Right cardiac atrium (tissue), 5 donors: ENCODE data around the gene TCF12. TPM values are rescaled to one million over a fixed set of nuclear protein-coding genes. Genes with fewer than 3 reads are reported as not detected.

Experiments used
- ATAC-seq, 2 donors: fragments of 200-7000 bp; cut with Tn5 transposase; one replicate each; pipeline versions ENCODE4 v1.8.0 to v1.9.1; 2020; ENCODE audit warnings: moderate library complexity in 2 of 2, mild to moderate bottlenecking in 1 of 2
- DNase-seq, 3 donors: peaks; one replicate each; pipeline ENCODE4 v3.0.0-alpha.2; 2020
- H3K27ac ChIP-seq: one replicate; pipeline ENCODE4 v1.5.1; 2013; ENCODE audit warnings: mild to moderate bottlenecking, low read length, control low read depth, moderate library complexity
- H3K27me3 ChIP-seq: one replicate; pipeline ENCODE4 v1.6.1; 2013; ENCODE audit not compliant: control insufficient read depth, insufficient read depth
- H3K4me1 ChIP-seq: one replicate; pipeline ENCODE4 v1.6.1; 2013; ENCODE audit warnings: low read length; ENCODE audit not compliant: control insufficient read depth, insufficient read depth
- H3K4me3 ChIP-seq: one replicate; pipeline ENCODE4 v1.5.1; 2013; ENCODE audit warnings: low read length, control low read depth
- H3K9me3 ChIP-seq: one replicate; pipeline ENCODE4 v1.6.1; 2013; ENCODE audit warnings: low read length; ENCODE audit not compliant: control insufficient read depth
- whole genome bisulfite sequencing: extraction: QIAGEN DNeasy Blood & Tissue Kit; methylation state at CpG from one replicate; pipeline ENCODE4 v1.1.7; 2013; 5-methylcytosine and 5-hydroxymethylcytosine counted together
- intact Hi-C, 4 donors: fragments of 100-400 bp; cut with DNase I; formaldehyde crosslinking; loops; one replicate each; pipeline versions ENCODE4 v1.11.0 to v1.14.0; 2022 to 2023
- polyA plus RNA-seq: library from polyadenylated mRNA; stranded (reverse); fragments of 200-250 nt; gene quantifications from one replicate; pipeline ENCODE4 v1.2.3, GENCODE V29; 2013
- total RNA-seq, 4 donors: library from RNA; stranded (reverse); fragmentation: NEBNext Ultra II Directional; extraction: Animal tissue kit (Norgen Biotek cat#: 25700); gene quantifications; one replicate each; pipeline ENCODE4 v1.2.1, GENCODE V29; 2021
- donor health status: healthy with polysubstance abuse.
- donor health status: DM: no; HTN: yes; CAD: no.
- donor health status: DM: no; HTN: no; CAD: no.
- donor health status: DM: no; HTN: yes; CAD: no; lungs with severe emphysema.
- donor health status: DM: yes; HTN: yes; CAD: no.

Gene TCF12
- total and polyA plus RNA-seq, 5 donors: 11.7 to 58.8 (median 51.5) TPM

DNA sequence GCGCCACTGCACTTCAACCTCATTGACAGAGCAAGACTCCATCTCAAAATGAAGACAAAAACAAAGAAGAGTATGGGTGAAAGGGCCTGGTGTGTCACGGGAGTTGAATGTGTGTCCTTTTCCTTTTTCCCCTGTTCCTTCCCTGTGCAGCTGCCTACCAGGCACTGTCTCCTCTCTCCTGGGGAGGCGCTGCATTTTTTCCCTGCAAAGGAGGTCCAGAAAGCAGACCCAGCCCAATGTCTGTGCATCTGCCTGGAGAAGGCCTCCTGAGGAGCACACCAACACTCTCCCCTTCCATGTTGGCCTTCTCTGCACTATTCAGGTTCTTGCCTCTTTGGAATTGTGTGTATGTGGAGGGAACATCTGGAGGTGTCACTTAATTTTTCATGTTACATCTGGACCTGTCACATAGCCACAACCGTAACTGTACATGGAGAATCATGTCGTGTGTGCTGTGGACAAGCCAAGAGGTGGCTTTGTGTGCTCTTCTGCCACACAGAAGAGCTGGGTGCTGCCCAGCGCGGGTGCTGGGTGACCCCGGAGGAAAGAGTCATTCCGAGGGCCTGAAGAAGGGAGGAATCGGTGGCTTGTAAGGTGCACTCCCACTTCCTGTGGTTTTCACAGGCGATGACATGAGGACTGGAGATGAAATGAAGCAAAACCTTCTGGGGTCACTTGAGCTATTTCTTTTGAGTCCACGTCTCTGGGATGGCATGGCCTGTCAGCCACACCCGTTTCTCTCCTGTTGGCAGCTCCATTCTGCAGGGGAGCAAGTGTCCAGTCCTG lies 411.3 kb downstream of the TCF12 start:
- ATAC-seq (no peak), DNase-seq (peak in 2 of 3 donors; percentile 16 to 19)
- WGBS: 81% methylated on average over 13 of the region's 13 CpGs
- Histone ChIP-seq H3K27ac (no peak overlapping the region), H3K27me3 (no peaks in the 10 kb centered on the region), H3K4me3 (no peak overlapping the region), H3K9me3 (no peaks in the 10 kb centered on the region), H3K4me1 (no peaks in the 10 kb centered on the region)
- intact Hi-C loops: no loop called here

DNA sequence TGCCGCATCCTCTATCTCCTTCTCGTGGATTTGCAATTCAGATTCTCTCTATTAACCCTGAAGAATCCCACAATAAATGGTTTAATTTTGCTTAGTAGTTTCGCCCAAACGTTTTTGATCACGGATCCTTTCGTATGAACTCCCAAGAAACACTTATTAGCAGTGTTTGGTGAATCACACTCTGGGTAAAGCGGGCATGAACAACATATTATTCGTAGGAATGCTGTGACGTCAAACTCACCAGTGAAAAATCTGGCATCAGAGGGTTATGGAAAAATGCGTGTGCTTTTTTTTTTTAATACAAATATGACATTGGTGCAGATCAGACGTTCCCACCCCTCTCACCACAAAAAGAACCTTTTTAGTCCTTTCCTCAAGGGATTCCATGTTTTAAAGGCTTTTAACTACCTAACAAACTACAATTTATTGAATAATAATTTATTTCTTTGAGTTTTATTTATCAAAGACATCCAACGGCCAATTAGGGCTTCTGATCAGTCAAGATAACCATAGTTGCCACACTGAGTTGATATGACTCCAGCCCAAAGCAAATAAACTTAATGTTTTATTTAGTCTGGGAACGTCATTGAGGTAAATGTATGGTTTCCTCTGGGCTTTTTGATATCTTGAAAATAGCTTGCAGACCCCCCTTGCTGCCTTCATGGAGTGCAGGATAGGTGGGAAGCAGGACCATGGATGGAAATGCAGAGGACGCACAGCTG lies 412.3 kb downstream of the TCF12 start:
- no peak for ATAC-seq
- no peak overlapping the region for H3K4me3 ChIP-seq
- no peak for DNase-seq
- intact Hi-C loops: no loop called here
- H3K27ac ChIP-seq: no peak overlapping the region
- H3K9me3 ChIP-seq: no peaks in the 10 kb centered on the region
- H3K27me3 ChIP-seq: no peaks in the 10 kb centered on the region
- no peaks in the 10 kb centered on the region for H3K4me1 ChIP-seq
- WGBS: 85% methylated on average over 14 of the region's 14 CpGs

DNA sequence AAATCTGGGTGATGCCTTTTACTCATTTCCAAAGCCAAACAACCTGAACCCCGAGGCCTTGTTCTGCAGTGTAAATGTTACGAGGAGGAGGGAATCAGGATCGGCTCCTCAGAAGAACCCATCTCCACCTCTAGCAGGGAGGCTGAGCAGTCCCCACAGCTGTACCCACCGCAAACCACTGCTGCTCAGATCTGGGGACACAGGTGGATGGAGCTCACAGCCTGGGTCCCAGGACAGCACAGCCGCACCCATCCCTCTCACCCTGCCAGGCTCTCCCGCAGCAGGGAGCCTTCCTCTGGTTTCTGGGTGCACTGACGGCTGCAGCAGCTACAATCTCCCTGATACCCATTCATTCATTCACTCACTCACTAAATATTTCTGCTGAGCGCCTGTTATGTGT lies 413.9 kb downstream of the TCF12 start:
- Histone ChIP-seq H3K4me3 (no peak overlapping the region), H3K27ac (no peak overlapping the region), H3K4me1 (no peaks in the 10 kb centered on the region), H3K9me3 (no peaks in the 10 kb centered on the region), H3K27me3 (no peaks in the 10 kb centered on the region)
- DNase-seq (peak in 2 of 3 donors; percentile 25 to 26), ATAC-seq (no peak)
- intact Hi-C loops: no loop called here
- 93% methylated on average over 8 of the region's 8 CpGs for WGBS

DNA sequence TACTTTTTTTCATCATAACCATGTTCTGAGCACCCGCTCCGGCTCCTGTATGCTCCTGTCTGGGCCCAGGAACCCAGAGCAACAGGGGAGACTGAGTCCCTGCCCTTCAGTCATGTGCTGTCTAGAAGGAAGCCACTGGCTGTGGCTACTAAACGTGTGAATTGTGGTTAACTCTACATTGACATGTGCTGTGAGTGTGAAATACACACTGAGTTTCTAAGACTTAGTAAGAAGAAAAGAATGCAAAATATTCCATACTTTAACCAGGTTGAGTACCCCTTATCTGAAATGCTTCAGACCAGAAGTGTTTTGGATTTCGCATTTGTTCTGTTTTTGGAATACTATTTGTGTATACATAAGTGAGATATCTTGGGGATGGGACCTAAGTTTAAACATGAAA lies 415.0 kb downstream of the TCF12 start:
- 84% methylated on average over 4 of the region's 4 CpGs for WGBS
- H3K4me3 ChIP-seq: no peak overlapping the region
- DNase-seq (no peak), ATAC-seq (no peak)
- H3K27ac ChIP-seq: no peak overlapping the region
- no peaks in the 10 kb centered on the region for H3K27me3 ChIP-seq
- no peaks in the 10 kb centered on the region for H3K9me3 ChIP-seq
- intact Hi-C loops: no loop called here
- no peaks in the 10 kb centered on the region for H3K4me1 ChIP-seq

DNA sequence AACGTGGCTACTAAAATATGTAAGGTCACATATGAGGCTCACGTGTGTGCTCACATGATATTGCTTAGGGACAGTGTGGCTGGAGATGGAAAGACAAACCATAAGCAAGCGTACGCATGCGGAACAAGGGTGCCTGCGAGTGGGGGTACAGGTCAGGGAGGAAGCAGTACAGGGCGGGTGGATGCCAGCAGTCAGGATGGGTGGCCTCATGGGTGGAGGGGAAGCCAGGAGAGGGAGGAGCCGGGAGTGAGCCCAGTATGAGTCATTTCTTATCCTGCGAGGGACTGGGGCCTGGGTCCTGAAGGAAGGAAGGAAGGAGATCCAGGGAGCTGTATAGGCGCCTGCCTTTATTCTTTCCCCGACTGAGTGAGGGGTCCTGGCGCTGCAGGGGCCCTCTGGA lies 415.8 kb downstream of the TCF12 start:
- Histone ChIP-seq H3K27me3 (no peaks in the 10 kb centered on the region), H3K9me3 (no peaks in the 10 kb centered on the region), H3K27ac (no peak overlapping the region), H3K4me1 (no peaks in the 10 kb centered on the region), H3K4me3 (no peak overlapping the region)
- intact Hi-C loops: no loop called here
- peak; percentile 61 to 67 (median 62) for DNase-seq
- WGBS: 58% methylated on average over 12 of the region's 12 CpGs
- ATAC-seq: peak; percentile 45 to 70

DNA sequence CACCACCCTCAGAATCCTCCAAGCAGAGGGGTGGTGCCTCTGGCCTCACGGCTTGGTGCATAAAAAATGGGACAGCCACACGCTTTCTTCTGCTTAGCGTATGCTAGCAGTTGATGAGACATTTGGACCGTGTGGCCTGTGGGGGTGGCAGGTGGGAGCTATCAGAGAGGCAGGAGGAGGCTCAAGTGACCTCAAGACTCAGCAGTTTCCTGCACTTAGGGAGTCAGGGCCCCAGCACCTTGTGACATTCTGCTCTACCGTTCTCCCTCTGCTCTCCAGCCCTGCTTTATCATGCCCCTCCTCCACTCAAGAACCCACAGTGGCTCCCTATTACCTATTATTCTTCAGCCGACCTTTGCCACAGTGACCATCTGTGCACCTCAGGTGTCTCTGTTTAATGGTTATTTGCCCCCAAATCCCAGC lies 416.9 kb downstream of the TCF12 start:
- ATAC-seq: no peak
- 77% methylated on average over 6 of the region's 6 CpGs for WGBS
- H3K4me1 ChIP-seq: no peaks in the 10 kb centered on the region

DNA sequence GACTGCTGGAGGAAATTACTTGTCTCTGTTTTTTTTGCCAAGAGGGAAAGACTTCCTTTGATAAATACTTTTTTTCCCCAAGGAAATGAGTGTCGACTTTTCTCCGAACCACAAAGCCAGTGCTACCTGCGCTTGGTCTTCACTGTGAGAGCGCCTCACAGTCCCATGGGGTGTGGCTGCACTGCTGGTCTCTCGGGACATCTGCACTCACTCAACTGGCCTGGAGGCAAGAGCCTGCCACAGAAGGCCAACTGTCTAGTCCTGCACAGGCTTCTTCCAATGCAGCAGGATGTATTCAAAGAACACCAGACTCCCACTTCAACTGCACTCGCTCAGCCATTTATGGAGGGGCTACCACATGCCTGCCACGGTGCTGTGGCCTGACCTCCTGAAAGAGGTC lies 417.3 kb downstream of the TCF12 start:
- Histone ChIP-seq H3K4me1 (no peaks in the 10 kb centered on the region), H3K9me3 (no peaks in the 10 kb centered on the region), H3K4me3 (no peak overlapping the region), H3K27ac (no peak overlapping the region), H3K27me3 (no peaks in the 10 kb centered on the region)
- WGBS: 47% methylated on average over 7 of the region's 7 CpGs
- ATAC-seq: no peak
- intact Hi-C loops: no loop called here
- no peak for DNase-seq

More for the DNA sequence above, 416.9 kb downstream of the TCF12 start:
- DNase-seq: no peak
- Histone ChIP-seq H3K27me3 (no peaks in the 10 kb centered on the region), H3K9me3 (no peaks in the 10 kb centered on the region), H3K27ac (no peak overlapping the region), H3K4me3 (no peak overlapping the region)
- intact Hi-C loops: no loop called here

DNA sequence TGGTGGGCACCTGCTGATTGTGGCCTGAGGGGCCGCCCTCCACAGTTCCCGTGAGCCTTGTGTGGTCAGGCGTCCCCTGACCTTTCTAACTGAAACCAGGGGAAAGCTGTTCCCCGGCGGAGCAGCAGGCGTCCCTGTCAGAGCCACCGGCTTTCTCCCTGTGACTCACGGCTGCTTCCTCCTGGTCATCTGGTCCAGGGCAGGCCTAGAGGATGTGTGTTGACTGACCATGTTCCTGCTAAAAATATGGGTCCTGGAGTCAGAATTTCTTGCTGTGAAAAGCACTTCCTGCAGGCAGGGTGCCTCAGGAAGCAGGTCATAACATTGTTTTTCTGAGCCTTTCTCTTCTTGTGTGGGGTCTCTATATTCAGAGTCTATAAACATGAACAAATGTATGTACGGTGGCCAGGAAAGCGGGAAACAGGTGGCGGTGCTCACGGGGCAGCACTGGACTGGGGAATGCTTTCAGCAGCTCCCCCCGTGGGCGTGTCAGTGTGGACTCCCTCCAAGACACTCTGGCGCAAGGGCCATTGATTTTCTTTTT lies 419.5 kb downstream of the TCF12 start:
- H3K27ac ChIP-seq: peak overlapping the region; percentile 32
- ATAC-seq: peak; percentile 77 to 84
- no peak overlapping the region for H3K4me3 ChIP-seq
- no peaks in the 10 kb centered on the region for H3K9me3 ChIP-seq
- DNase-seq: peak; percentile 79 to 89 (median 83)
- intact Hi-C loops: no loop called here
- WGBS: 46% methylated on average over 15 of the region's 15 CpGs
- no peaks in the 10 kb centered on the region for H3K27me3 ChIP-seq
- no peaks in the 10 kb centered on the region for H3K4me1 ChIP-seq

DNA sequence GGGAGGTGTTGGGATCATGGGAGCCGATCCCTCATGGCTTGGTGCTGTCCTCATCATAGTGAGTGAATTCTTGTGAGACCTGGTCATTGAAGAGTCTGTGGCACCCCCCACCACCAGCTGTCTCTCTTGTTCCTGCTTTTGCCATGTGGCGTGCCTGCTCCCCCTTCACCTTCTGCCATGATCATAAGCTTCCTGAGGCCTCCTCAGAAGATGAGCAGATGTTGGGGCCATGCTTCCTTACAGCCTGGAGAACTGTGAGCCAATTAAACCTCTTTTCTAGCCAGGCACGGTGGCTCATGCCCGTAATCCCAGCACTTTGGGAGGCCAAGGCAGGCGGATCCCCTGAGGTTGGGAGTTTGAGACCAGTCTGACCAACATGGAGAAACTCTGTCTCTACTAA lies 420.9 kb downstream of the TCF12 start:
- ATAC-seq: no peak
- intact Hi-C loops: no loop called here

More for the DNA sequence above, 420.9 kb downstream of the TCF12 start:
- Histone ChIP-seq H3K4me3 (no peak overlapping the region), H3K4me1 (no peaks in the 10 kb centered on the region), H3K9me3 (no peaks in the 10 kb centered on the region), H3K27me3 (no peaks in the 10 kb centered on the region), H3K27ac (no peak overlapping the region)
- no peak for DNase-seq
- 94% methylated on average over 5 of the region's 5 CpGs for WGBS
